IMR-90 (cell line): ENCODE data around the gene LDLRAD3. TPM values are rescaled to one million over a fixed set of nuclear protein-coding genes. Genes with fewer than 3 reads are reported as not detected.

Source experiments
- ATAC-seq: fragments of 200-7000 bp; cut with Tn5 transposase; 2 replicates; pipeline ENCODE4 v1.9.1; 2020; ENCODE audit warnings: low read depth, mild to moderate bottlenecking, moderate library complexity
- BruUV-seq: library from RNA; stranded (reverse); fragments of 400-500 nt; replicated peaks from 2 replicates; lab custom pipeline; 2021; lab: Mats Ljungman, UMichigan
- CTCF ChIA-PET: fragments of 300-600 bp; formaldehyde crosslinking; extraction: SDS; loops from one replicate; lab custom pipeline; 2021; ENCODE audit warnings: antibody characterized with exemption; lab: Yijun Ruan, JAX
- POLR2A ChIA-PET: fragments of 300-600 bp; sonication (Branson Sonifier 250); formaldehyde crosslinking; loops from one replicate; lab custom pipeline; 2022; ENCODE audit warnings: antibody characterized with exemption; ENCODE audit not compliant: unreplicated experiment; lab: Charles Lee
- DNase-seq: peaks from one replicate; pipeline ENCODE4 v3.0.0; 2013
- H2AFZ ChIP-seq: replicated peaks from 2 replicates; pipeline ENCODE3; 2013; ENCODE audit warnings: low read length, mild to moderate bottlenecking; ENCODE audit not compliant: poor library complexity
- H2AK5ac ChIP-seq: 2 replicates; pipeline ENCODE4 v1.6.1; 2013; ENCODE audit warnings: low read depth, low read length, inconsistent platforms
- H2AK9ac ChIP-seq: replicated peaks from 2 replicates; pipeline ENCODE3; 2013; ENCODE audit warnings: mild to moderate bottlenecking, low read depth, low read length, moderate library complexity; ENCODE audit not compliant: poor library complexity
- H2BK120ac ChIP-seq: 2 replicates; pipeline ENCODE4 v1.6.1; 2013; ENCODE audit warnings: low read depth, low read length, inconsistent platforms
- H2BK15ac ChIP-seq: 3 replicates; pipeline ENCODE4 v1.6.1; 2013; ENCODE audit warnings: low read depth, low read length, inconsistent platforms
- H2BK20ac ChIP-seq: 2 replicates; pipeline ENCODE4 v1.6.1; 2013; ENCODE audit warnings: low read depth, mild to moderate bottlenecking, inconsistent platforms, low read length, moderate library complexity
- H2BK5ac ChIP-seq: 2 replicates; pipeline ENCODE4 v1.6.1; 2013; ENCODE audit warnings: mild to moderate bottlenecking, low read depth, low read length, inconsistent platforms; ENCODE audit not compliant: poor library complexity, severe bottlenecking
- H3K14ac ChIP-seq: replicated peaks from 2 replicates; pipeline ENCODE4 v1.6.1; 2013; ENCODE audit warnings: low read depth, low read length, inconsistent platforms
- H3K18ac ChIP-seq: 2 replicates; pipeline ENCODE4 v1.6.1; 2013; ENCODE audit warnings: low read depth, low read length, control low read depth
- H3K23ac ChIP-seq: 2 replicates; pipeline ENCODE4 v1.6.1; 2013; ENCODE audit warnings: low read depth, low read length, inconsistent platforms
- H3K27ac ChIP-seq: 2 replicates; pipeline ENCODE4 v1.5.1; 2013; ENCODE audit warnings: mild to moderate bottlenecking, control low read depth, low read length; ENCODE audit not compliant: insufficient read depth
- H3K27me3 ChIP-seq: 2 replicates; pipeline ENCODE4 v1.6.1; 2013; ENCODE audit warnings: low read length; ENCODE audit not compliant: control insufficient read depth, insufficient read depth
- H3K36me3 ChIP-seq: 2 replicates; pipeline ENCODE4 v1.6.1; 2013; ENCODE audit warnings: low read length, mixed read lengths; ENCODE audit not compliant: control insufficient read depth, insufficient read depth
- H3K4ac ChIP-seq: 2 replicates; pipeline ENCODE4 v1.6.1; 2013; ENCODE audit warnings: low read depth, low read length, inconsistent platforms
- H3K4me1 ChIP-seq: 2 replicates; pipeline ENCODE4 v1.6.1; 2013; ENCODE audit warnings: low read length, mixed read lengths; ENCODE audit not compliant: control insufficient read depth, insufficient read depth
- H3K4me2 ChIP-seq: 2 replicates; pipeline ENCODE4 v1.6.1; 2013; ENCODE audit warnings: low read depth, mild to moderate bottlenecking, control low read depth, low read length, moderate library complexity
- H3K4me3 ChIP-seq: 2 replicates; pipeline ENCODE4 v1.5.1; 2013; ENCODE audit warnings: low read depth, mild to moderate bottlenecking, control low read depth, low read length, moderate library complexity; ENCODE audit not compliant: insufficient read depth
- H3K56ac ChIP-seq: 2 replicates; pipeline ENCODE4 v1.6.1; 2013; ENCODE audit warnings: low read length, inconsistent platforms; ENCODE audit not compliant: insufficient read depth; ENCODE audit errors: extremely low read depth
- H3K79me1 ChIP-seq, 2 experiments: 2 replicates each; pipeline ENCODE4 v1.6.1; 2013; ENCODE audit warnings: low read length in 2 of 2, inconsistent platforms in 1 of 2, low read depth in 1 of 2
- H3K9ac ChIP-seq: 2 replicates; pipeline ENCODE4 v1.6.1; 2013; ENCODE audit warnings: low read depth, low read length, control low read depth
- H3K9me1 ChIP-seq: 2 replicates; pipeline ENCODE4 v1.6.1; 2013; ENCODE audit warnings: low read length, inconsistent platforms; ENCODE audit not compliant: insufficient read depth
- H3K9me3 ChIP-seq: 2 replicates; pipeline ENCODE4 v1.6.1; 2013; ENCODE audit warnings: low read length; ENCODE audit not compliant: control insufficient read depth, insufficient read depth
- H4K20me1 ChIP-seq: 2 replicates; pipeline ENCODE4 v1.6.1; 2013; ENCODE audit warnings: low read length, inconsistent platforms; ENCODE audit not compliant: insufficient read depth
- H4K5ac ChIP-seq: 2 replicates; pipeline ENCODE4 v1.6.1; 2013; ENCODE audit warnings: mild to moderate bottlenecking, low read depth, low read length, control low read depth
- H4K8ac ChIP-seq, 2 experiments: 2 replicates each; pipeline ENCODE4 v1.6.1; 2013; ENCODE audit warnings: low read depth in 2 of 2, low read length in 2 of 2, control low read depth in 1 of 2, inconsistent platforms in 1 of 2
- H4K91ac ChIP-seq: 2 replicates; pipeline ENCODE4 v1.6.1; 2013; ENCODE audit warnings: low read depth, low read length, inconsistent platforms; ENCODE audit not compliant: insufficient read depth
- BHLHE40 ChIP-seq: fragments of 150-350 bp; IDR thresholded peaks from 2 replicates; pipeline ENCODE4 v1.6.1; 2016; ENCODE audit warnings: mild to moderate bottlenecking, low read depth, low read length
- CEBPB ChIP-seq: IDR thresholded peaks from 2 replicates; pipeline ENCODE4 v1.6.1; 2012; ENCODE audit warnings: low read depth, low read length, improper control_type of control experiment
- CHD1 ChIP-seq: IDR thresholded peaks from 2 replicates; pipeline ENCODE4 v1.6.1; 2012; ENCODE audit warnings: low read depth, low read length, improper control_type of control experiment
- FOS ChIP-seq: fragments of 150-350 bp; IDR thresholded peaks from 2 replicates; pipeline ENCODE4 v1.6.1; 2016; ENCODE audit warnings: low read depth, low read length
- MAFK ChIP-seq: IDR thresholded peaks from 2 replicates; pipeline ENCODE4 v1.6.1; 2012; ENCODE audit warnings: low read depth, low read length, improper control_type of control experiment
- MAZ ChIP-seq: IDR thresholded peaks from 2 replicates; pipeline ENCODE4 v1.6.1; 2012; ENCODE audit warnings: low read depth, mild to moderate bottlenecking, low read length, improper control_type of control experiment, moderate library complexity, borderline replicate concordance
- MXI1 ChIP-seq: IDR thresholded peaks from 2 replicates; pipeline ENCODE4 v1.6.1; 2012; ENCODE audit warnings: low read depth, mild to moderate bottlenecking, low read length, moderate library complexity, borderline replicate concordance
- NFE2L2 ChIP-seq: fragments of 150-350 bp; IDR thresholded peaks from 2 replicates; pipeline ENCODE4 v1.6.1; 2016; ENCODE audit warnings: low read depth, mild to moderate bottlenecking, low read length
- POLR2A ChIP-seq: IDR thresholded peaks from 2 replicates; pipeline ENCODE4 v1.6.1; 2012; ENCODE audit warnings: mild to moderate bottlenecking, low read depth, low read length
- RAD21 ChIP-seq: IDR thresholded peaks from 2 replicates; pipeline ENCODE4 v1.6.1; 2012; ENCODE audit warnings: low read length, improper control_type of control experiment
- RCOR1 ChIP-seq: IDR thresholded peaks from 2 replicates; pipeline ENCODE4 v1.6.1; 2012; ENCODE audit warnings: mild to moderate bottlenecking, low read length, improper control_type of control experiment; ENCODE audit not compliant: insufficient replicate concordance
- RFX5 ChIP-seq: IDR thresholded peaks from 2 replicates; pipeline ENCODE4 v1.8.0; 2012; ENCODE audit warnings: low read depth, mild to moderate bottlenecking, low read length, moderate library complexity
- SMC3 ChIP-seq: fragments of 150-350 bp; IDR thresholded peaks from 2 replicates; pipeline ENCODE4 v1.6.1; 2016; ENCODE audit warnings: low read depth, mild to moderate bottlenecking, antibody characterized with exemption, low read length, moderate library complexity
- WGBS, 2 experiments: methylation state at CpG; one replicate each; pipeline versions ENCODE4 v1.1.5 to v1.1.7; 2013; ENCODE audit warnings: missing lambda C conversion rate in 2 of 2; ENCODE audit not compliant: insufficient read length in 1 of 2; ENCODE audit errors: extremely low coverage in 2 of 2; 5-methylcytosine and 5-hydroxymethylcytosine counted together
- dilution Hi-C: fragments of 300-500 bp; cut with HindIII; formaldehyde crosslinking; loops from one replicate; pipeline ENCODE4 v1.14.3; 2018; ENCODE audit warnings: low sequenced_read_pairs; ENCODE audit not compliant: unreplicated experiment
- in situ Hi-C: fragments of 300-500 bp; cut with MboI; formaldehyde crosslinking; loops from 3 replicates; pipeline ENCODE4 v1.14.3; 2019; ENCODE audit warnings: low sequenced_read_pairs, inconsistent platforms, mixed read lengths
- intact Hi-C: fragments of 100-400 bp; cut with micrococcal nuclease; formaldehyde crosslinking; loops from 2 replicates; pipeline ENCODE4 v1.10.0; 2022
- polyA plus RNA-seq, 3 experiments: library from polyadenylated mRNA; depleted of rRNA; stranded (reverse); fragments of >200 nt; gene quantifications; 2 replicates each; pipeline ENCODE4 v1.2.3, GENCODE V29; 2012; ENCODE audit warnings: low replicate concordance in 1 of 3
- total RNA-seq: library from RNA; depleted of rRNA; stranded (reverse); fragments of >200 nt; gene quantifications from 2 replicates; pipeline ENCODE4 v1.2.3, GENCODE V29; 2012
- TF ChIP-seq, protein P1 (sequence below): conservative IDR thresholded peaks from 2 replicates; pipeline ENCODE4 v1.5.1; 2012; ENCODE audit warnings: mild to moderate bottlenecking, low read depth, low read length, improper control_type of control experiment
- TF ChIP-seq, protein P2 (sequence below): fragments of 150-350 bp; IDR thresholded peaks from 2 replicates; pipeline ENCODE4 v1.6.1; 2017; ENCODE audit warnings: mild to moderate bottlenecking, antibody characterized with exemption, low read length, low read depth
- TF ChIP-seq, protein P3 (sequence below): fragments of 150-350 bp; IDR thresholded peaks from 2 replicates; pipeline ENCODE4 v1.6.1; 2016; ENCODE audit warnings: low read depth, mild to moderate bottlenecking, low read length, moderate library complexity, borderline replicate concordance

The LDLRAD3 gene
- total and polyA plus RNA-seq, 2 of the 4 experiments (the other 2 are of a cell fraction), result 2.7 to 6.4 TPM

DNA sequence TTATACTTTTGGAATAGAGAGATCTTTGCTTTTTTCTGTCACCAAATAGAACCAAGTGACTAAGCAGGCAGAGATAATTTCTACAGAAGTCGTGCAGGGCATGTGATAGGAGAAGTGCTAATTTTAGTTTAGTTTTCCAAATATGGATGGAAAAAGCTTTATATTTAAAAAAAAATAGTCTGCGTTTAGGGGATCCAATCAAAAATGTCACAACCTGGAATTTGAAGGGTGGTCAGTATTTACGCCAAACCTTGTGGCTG, 165.7 kb downstream of the LDLRAD3 start:
- DNase-seq, result no peak
- H2BK20ac ChIP-seq, result no peak overlapping the region
- no peak overlapping the region for H3K4ac ChIP-seq
- intact Hi-C loops, result no loop called here
- no peaks in the 10 kb centered on the region; the same call in 1 of the 2 replicates for H3K9me1 ChIP-seq
- no peak overlapping the region for H2AFZ ChIP-seq
- TF ChIP-seq CHD1, result no peak
- no peak for TF ChIP-seq SMC3
- TF ChIP-seq CEBPB, result no peak
- TF ChIP-seq, protein P1, sequence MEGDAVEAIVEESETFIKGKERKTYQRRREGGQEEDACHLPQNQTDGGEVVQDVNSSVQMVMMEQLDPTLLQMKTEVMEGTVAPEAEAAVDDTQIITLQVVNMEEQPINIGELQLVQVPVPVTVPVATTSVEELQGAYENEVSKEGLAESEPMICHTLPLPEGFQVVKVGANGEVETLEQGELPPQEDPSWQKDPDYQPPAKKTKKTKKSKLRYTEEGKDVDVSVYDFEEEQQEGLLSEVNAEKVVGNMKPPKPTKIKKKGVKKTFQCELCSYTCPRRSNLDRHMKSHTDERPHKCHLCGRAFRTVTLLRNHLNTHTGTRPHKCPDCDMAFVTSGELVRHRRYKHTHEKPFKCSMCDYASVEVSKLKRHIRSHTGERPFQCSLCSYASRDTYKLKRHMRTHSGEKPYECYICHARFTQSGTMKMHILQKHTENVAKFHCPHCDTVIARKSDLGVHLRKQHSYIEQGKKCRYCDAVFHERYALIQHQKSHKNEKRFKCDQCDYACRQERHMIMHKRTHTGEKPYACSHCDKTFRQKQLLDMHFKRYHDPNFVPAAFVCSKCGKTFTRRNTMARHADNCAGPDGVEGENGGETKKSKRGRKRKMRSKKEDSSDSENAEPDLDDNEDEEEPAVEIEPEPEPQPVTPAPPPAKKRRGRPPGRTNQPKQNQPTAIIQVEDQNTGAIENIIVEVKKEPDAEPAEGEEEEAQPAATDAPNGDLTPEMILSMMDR, result no peak
- no peak for TF ChIP-seq POLR2A
- no peak for TF ChIP-seq MAFK
- no peak for TF ChIP-seq RFX5
- TF ChIP-seq NFE2L2, result no peak
- TF ChIP-seq RAD21, result no peak
- TF ChIP-seq, protein P2, sequence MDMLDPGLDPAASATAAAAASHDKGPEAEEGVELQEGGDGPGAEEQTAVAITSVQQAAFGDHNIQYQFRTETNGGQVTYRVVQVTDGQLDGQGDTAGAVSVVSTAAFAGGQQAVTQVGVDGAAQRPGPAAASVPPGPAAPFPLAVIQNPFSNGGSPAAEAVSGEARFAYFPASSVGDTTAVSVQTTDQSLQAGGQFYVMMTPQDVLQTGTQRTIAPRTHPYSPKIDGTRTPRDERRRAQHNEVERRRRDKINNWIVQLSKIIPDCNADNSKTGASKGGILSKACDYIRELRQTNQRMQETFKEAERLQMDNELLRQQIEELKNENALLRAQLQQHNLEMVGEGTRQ, result no peak
- TF ChIP-seq BHLHE40, result no peak
- no peak for TF ChIP-seq MAZ
- TF ChIP-seq MXI1, result no peak
- no peak for TF ChIP-seq RCOR1
- TF ChIP-seq FOS, result no peak
- TF ChIP-seq, protein P3, sequence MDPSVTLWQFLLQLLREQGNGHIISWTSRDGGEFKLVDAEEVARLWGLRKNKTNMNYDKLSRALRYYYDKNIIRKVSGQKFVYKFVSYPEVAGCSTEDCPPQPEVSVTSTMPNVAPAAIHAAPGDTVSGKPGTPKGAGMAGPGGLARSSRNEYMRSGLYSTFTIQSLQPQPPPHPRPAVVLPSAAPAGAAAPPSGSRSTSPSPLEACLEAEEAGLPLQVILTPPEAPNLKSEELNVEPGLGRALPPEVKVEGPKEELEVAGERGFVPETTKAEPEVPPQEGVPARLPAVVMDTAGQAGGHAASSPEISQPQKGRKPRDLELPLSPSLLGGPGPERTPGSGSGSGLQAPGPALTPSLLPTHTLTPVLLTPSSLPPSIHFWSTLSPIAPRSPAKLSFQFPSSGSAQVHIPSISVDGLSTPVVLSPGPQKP, result no peak
- BruUV-seq, result no TSS peak
- H2AK5ac ChIP-seq, result no peak overlapping the region
- CTCF ChIA-PET, result interaction anchor here (0.6 to 0.9 kb wide), 2 partner anchors 10 to 22 kb away, joined by 3 read pairs; no protein-coding TSS in a partner anchor
- H4K5ac ChIP-seq, result no peak overlapping the region
- H3K14ac ChIP-seq, result no peak overlapping the region
- H3K4me2 ChIP-seq, result no peak overlapping the region
- no peak overlapping the region for H4K8ac ChIP-seq
- H2BK5ac ChIP-seq, result no peak overlapping the region
- no peaks in the 10 kb centered on the region for H4K20me1 ChIP-seq
- no peak overlapping the region for H3K23ac ChIP-seq
- H3K79me1 ChIP-seq, result no peaks in the 10 kb centered on the region; a peak in 1 of 4 replicates
- dilution Hi-C loops, result no loop called here
- no peak overlapping the region for H3K4me3 ChIP-seq
- H3K18ac ChIP-seq, result no peak overlapping the region
- WGBS, 2 experiments, result no CpG with 5 or more reads among the region's 3 CpGs
- no peak overlapping the region for H3K27ac ChIP-seq
- H2BK120ac ChIP-seq, result no peak overlapping the region
- no peak overlapping the region for H3K9ac ChIP-seq
- no peaks in the 10 kb centered on the region for H3K27me3 ChIP-seq
- no peak overlapping the region for H2AK9ac ChIP-seq
- H3K9me3 ChIP-seq, result no peaks in the 10 kb centered on the region
- no peaks in the 10 kb centered on the region for H3K36me3 ChIP-seq
- in situ Hi-C loops, result no loop called here
- no peaks in the 10 kb centered on the region for H3K4me1 ChIP-seq
- no peak overlapping the region for H4K91ac ChIP-seq
- no peak overlapping the region for H3K56ac ChIP-seq
- POLR2A ChIA-PET, result no interaction called here
- H2BK15ac ChIP-seq, result no peak overlapping the region
- ATAC-seq, result no peak
